ENCODE results near the gene IQGAP1.

IQGAP1 gene

DNA sequence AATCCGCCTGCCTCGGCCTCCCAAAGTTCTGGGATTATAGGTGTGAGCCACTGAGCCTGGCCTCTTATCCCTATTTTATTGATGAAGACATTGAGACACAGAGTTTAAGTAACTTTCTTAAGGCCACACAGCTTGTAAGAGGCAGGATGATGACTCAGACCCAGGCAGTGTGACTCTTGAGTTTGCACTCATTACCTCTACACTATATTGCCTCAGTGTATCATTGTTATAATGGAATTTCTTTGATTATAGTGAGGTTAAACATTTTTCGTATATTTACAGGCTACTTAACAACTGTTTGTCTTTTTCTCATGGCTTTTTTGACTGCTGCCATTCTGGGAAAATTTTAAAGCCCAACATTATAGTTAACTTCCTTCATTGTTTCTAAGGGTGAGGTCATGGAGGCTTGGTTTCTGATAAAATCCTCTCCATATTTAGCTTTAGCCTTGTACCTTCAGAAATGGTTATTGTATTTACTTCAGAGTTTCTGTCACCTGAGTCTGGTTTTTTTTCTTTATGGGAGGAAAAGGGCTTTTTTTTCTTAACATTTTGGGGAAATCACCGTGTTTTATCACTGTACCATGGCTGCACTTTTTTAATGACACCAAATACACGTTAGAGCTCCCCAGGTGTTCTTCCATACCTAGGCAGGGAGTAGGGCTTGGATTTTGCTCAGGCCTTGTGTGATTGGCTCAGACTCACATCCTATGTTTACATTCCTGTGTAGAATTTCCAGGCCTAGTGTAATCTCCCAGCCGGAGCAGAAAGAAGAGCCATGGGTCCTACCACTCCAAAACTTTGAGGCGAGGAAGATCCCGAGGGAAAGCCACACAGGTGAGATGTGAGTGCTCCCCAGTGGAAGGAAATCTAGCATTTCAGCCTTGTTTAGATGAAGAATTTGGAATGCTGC lies 29.7 kb upstream of the IQGAP1 start:
- H3K27ac ChIP-seq: no peak overlapping the region
- TF ChIP-seq ZFX (IDR thresholded peaks at IDR 0.05): no peak
- TF ChIP-seq, protein P1, sequence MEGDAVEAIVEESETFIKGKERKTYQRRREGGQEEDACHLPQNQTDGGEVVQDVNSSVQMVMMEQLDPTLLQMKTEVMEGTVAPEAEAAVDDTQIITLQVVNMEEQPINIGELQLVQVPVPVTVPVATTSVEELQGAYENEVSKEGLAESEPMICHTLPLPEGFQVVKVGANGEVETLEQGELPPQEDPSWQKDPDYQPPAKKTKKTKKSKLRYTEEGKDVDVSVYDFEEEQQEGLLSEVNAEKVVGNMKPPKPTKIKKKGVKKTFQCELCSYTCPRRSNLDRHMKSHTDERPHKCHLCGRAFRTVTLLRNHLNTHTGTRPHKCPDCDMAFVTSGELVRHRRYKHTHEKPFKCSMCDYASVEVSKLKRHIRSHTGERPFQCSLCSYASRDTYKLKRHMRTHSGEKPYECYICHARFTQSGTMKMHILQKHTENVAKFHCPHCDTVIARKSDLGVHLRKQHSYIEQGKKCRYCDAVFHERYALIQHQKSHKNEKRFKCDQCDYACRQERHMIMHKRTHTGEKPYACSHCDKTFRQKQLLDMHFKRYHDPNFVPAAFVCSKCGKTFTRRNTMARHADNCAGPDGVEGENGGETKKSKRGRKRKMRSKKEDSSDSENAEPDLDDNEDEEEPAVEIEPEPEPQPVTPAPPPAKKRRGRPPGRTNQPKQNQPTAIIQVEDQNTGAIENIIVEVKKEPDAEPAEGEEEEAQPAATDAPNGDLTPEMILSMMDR (conservative IDR thresholded peaks at IDR 0.05): no peak

DNA sequence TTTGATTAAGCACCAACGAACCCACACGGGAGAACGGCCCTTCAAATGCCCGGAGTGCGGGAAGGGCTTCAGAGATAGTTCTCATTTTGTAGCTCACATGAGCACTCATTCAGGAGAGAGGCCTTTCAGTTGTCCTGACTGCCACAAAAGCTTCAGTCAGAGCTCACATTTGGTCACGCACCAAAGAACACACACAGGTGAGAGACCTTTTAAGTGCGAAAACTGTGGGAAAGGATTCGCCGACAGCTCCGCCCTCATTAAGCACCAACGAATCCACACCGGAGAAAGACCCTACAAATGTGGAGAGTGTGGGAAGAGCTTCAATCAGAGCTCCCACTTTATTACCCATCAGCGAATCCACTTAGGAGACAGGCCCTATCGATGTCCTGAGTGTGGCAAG lies 27.3 kb upstream of the IQGAP1 start:
- TF ChIP-seq ZFX (IDR thresholded peaks at IDR 0.05): no peak
- TF ChIP-seq, protein P1 (conservative IDR thresholded peaks at IDR 0.05): no peak
- no peak overlapping the region for H3K27ac ChIP-seq

DNA sequence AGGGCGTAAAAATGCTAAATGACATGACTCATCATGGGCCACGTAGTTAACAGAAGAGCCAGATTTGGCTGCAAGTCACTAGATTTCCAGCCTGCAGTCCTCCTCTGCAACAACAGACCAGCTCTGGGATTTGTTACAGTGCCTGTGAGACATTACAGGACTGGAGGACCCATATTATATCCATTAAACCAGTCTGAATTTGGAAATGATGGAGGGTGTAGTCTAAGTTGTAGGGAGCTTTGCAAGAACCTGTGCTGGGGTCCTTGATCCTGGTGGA lies 25.2 kb upstream of the IQGAP1 start:
- TF ChIP-seq, protein P1 (conservative IDR thresholded peaks at IDR 0.05): no peak
- TF ChIP-seq ZFX (IDR thresholded peaks at IDR 0.05): no peak
- no peak overlapping the region for H3K27ac ChIP-seq

DNA sequence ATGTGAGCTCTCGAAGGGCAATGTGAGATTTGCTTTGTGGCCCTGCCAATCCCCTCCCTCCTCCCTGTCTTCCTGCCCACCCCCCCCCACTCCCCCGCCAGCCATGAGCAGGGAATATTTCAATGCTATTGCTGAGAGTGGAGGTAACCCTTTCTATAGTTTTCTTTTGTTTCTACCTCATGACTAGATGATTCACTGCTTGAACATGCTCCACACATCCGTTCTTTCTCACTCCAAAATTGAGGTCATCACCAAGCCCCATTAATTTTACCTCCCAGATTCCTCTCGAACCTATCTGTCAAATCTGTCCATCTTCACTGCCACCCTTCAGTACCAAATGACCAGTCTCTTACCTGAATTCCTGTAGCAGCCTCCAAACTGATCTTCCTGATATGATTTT lies 23.8 kb upstream of the IQGAP1 start:
- no peak for TF ChIP-seq ZFX (IDR thresholded peaks at IDR 0.05)
- TF ChIP-seq, protein P1 (conservative IDR thresholded peaks at IDR 0.05): no peak
- no peak overlapping the region for H3K27ac ChIP-seq

DNA sequence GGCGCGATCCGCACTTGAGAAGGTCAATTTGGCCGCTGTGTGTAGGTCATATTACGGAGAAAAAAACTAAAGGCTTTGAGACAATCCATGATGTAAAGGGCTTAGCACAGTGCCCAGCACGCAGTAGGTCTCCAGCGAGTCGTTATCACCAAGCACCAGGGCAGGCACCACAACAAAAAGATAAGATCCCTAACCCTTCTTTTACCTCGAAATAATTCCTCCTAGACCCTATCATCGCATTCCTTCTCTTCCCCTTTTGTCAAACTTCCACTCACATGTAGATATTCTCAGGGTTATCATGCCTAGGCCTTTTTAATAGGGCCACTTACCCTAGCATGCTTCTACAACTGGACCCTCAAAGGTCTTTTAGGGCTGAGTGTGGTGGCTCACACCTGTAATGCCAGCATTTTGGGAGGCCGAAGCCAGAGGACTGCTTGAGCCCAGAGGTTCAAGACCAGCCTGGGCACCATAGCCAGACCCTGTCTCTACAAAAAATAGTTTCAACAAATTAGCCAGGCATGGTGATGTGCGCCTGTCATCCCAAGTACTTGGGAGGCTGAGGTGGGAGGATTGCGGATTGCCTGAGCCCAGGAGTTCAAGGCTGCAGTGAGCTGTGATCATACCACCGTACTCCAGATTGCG lies 22.5 kb upstream of the IQGAP1 start:
- H3K27ac ChIP-seq: no peak overlapping the region
- TF ChIP-seq ZFX (IDR thresholded peaks at IDR 0.05): no peak
- TF ChIP-seq, protein P1 (conservative IDR thresholded peaks at IDR 0.05): no peak

DNA sequence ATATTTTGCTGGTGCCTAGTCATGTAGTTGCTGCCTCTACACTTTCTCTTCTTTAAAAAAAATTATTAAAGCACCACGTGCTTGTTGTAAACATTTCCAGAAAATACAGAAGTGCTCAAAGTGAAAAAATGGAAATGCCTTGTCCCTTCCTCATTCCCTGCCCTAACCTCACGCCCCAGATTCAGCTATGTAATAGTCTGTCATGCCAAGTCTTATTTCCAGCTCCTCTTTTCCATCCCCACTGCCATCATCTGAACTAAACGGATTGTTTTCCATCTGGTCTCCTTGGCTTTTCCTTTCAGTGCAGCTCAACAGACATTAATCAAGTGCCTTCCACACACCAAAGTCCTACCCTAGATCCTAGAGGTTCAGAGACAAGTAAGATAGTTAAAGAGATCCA lies 20.5 kb upstream of the IQGAP1 start:
- no peak for TF ChIP-seq ZFX (IDR thresholded peaks at IDR 0.05)
- TF ChIP-seq, protein P1 (conservative IDR thresholded peaks at IDR 0.05): no peak

DNA sequence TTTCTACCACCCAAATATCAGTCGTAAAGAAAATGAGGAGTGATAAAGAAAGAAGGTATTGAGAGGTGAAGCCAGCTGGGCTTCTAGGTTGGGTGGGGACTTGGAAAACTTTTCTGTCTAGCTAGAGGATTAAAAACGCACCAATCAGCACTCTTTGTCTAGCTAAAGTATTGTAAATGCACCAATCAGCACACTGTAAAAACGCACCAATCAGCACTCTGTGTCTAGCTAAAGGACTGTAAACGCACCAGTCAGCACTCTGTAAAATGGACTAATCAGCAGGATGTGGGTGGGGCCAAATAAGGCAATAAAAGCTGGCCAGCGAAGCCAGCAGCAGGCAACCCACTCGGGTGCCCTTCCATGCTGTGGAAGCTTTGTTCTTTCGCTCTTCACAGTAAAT lies 13.0 kb upstream of the IQGAP1 start:
- no peak for TF ChIP-seq ZFX (IDR thresholded peaks at IDR 0.05)
- TF ChIP-seq, protein P1 (conservative IDR thresholded peaks at IDR 0.05): no peak
- no peak overlapping the region for H3K27ac ChIP-seq

More for the DNA sequence above, 20.5 kb upstream of the IQGAP1 start:
- no peak overlapping the region for H3K27ac ChIP-seq

Measured in C4-2B (cell line).